ENCODE data around the gene FBXL17. TPM values are rescaled to one million over a fixed set of nuclear protein-coding genes. Genes with fewer than 3 reads are reported as not detected.
"Not testable (repeated sequence)": the region's sequence is repeated elsewhere in the genome, so short reads cannot be mapped to it uniquely, and the experiment has no call there.

Gene FBXL17
- total RNA-seq, 1 donor from 2014 or later, result 21.6 TPM

GRCh38 chr5:108181975-108182374 is 199.9 kb downstream of the FBXL17 start:
- H3K27ac Mint-ChIP-seq, result no peak overlapping the region
- no peak overlapping the region for H3K4me3 Mint-ChIP-seq
- peaks cover 11% of the 10 kb centered on the region for H3K36me3 Mint-ChIP-seq
- no peak for TF ChIP-seq CTCF (IDR thresholded peaks at IDR 0.05; ENCODE audit: unreplicated experiment)
- no peak for DNase-seq (ENCODE audit: low spot score in 2 of 2, unreplicated experiment in 2 of 2)
- H3K27me3 Mint-ChIP-seq (ENCODE audit: low read depth), result no peaks in the 10 kb centered on the region
- peaks cover 6% of the 10 kb centered on the region for H3K9me3 Mint-ChIP-seq
- H3K4me1 Mint-ChIP-seq, result no peaks in the 10 kb centered on the region

DNA sequence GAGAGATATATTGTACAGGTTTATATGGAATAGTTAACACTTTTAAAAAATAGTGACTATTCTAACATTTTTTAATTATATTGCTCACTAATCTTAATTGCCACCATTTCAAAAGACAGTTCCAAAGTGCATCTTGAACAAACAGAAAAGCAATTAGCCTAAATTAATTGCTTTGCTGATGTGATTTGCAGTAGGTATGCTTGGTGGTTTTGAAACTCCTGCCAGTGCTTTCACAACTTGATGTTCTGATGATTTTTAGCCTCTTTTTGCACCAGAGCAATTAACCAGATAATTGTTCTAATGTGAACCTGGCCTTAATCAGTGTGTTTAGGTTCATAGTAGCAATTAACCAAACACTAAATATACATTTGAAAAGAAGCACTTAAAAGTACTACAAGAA is 207.6 kb downstream of the FBXL17 start:
- peaks cover 5% of the 10 kb centered on the region for H3K9me3 Mint-ChIP-seq
- no peak for TF ChIP-seq CTCF (IDR thresholded peaks at IDR 0.05; ENCODE audit: unreplicated experiment)
- H3K27me3 Mint-ChIP-seq (ENCODE audit: low read depth), result no peaks in the 10 kb centered on the region
- H3K36me3 Mint-ChIP-seq, result no peaks in the 10 kb centered on the region
- no peak for DNase-seq (ENCODE audit: low spot score in 2 of 2, unreplicated experiment in 2 of 2)
- H3K4me1 Mint-ChIP-seq, result peaks cover 5% of the 10 kb centered on the region
- H3K4me3 Mint-ChIP-seq, result no peak overlapping the region
- no peak overlapping the region for H3K27ac Mint-ChIP-seq

- Mint-ChIP-seq H3K4me3 (no peak overlapping the region), H3K27ac (no peak overlapping the region), H3K9me3 (peaks cover 5% of the 10 kb centered on the region), H3K36me3 (no peaks in the 10 kb centered on the region), H3K4me1 (peaks cover 15% of the 10 kb centered on the region), H3K27me3 (ENCODE audit: low read depth) (no peaks in the 10 kb centered on the region)
- no peak for DNase-seq (ENCODE audit: low spot score in 2 of 2, unreplicated experiment in 2 of 2)
- TF ChIP-seq CTCF (IDR thresholded peaks at IDR 0.05; ENCODE audit: unreplicated experiment), result no peak
These were observed 210.1 kb downstream of the FBXL17 start for GRCh38 chr5:108171759-108172158.

DNA sequence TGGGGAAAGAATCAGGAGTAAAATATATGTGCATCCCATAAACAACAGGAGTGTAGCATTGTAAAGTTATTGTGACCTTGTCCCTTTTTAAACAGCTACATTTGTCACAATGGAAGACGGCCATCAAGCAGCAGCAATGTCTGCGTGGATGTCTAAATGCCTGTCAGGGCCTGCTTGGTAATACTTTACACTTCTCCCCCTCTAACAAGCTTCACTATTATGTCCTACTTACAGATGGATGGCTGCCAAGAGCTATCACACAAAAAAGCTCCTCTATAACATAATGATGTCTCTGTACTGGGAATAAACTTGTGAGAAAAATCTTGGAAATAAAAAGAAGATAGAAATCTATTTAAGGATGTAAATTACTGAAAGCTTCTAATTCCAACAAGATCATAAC is 213.0 kb downstream of the FBXL17 start:
- Mint-ChIP-seq H3K27ac (no peak overlapping the region), H3K36me3 (no peaks in the 10 kb centered on the region), H3K27me3 (ENCODE audit: low read depth) (no peaks in the 10 kb centered on the region), H3K4me1 (peaks cover 27% of the 10 kb centered on the region), H3K4me3 (no peak overlapping the region), H3K9me3 (peaks cover 5% of the 10 kb centered on the region)
- DNase-seq (ENCODE audit: low spot score in 2 of 2, unreplicated experiment in 2 of 2), result no peak
- TF ChIP-seq CTCF (IDR thresholded peaks at IDR 0.05; ENCODE audit: unreplicated experiment), result no peak

GRCh38 chr5:108167174-108167573 is 214.7 kb downstream of the FBXL17 start:
- Mint-ChIP-seq H3K9me3 (peaks cover 4% of the 10 kb centered on the region), H3K4me3 (no peak overlapping the region), H3K4me1 (peaks cover 27% of the 10 kb centered on the region), H3K27ac (no peak overlapping the region), H3K36me3 (no peaks in the 10 kb centered on the region), H3K27me3 (ENCODE audit: low read depth) (no peaks in the 10 kb centered on the region)
- TF ChIP-seq CTCF (IDR thresholded peaks at IDR 0.05; ENCODE audit: unreplicated experiment), result no peak
- DNase-seq (ENCODE audit: low spot score in 2 of 2, unreplicated experiment in 2 of 2), result no peak

GRCh38 chr5:108164574-108164973 is 217.3 kb downstream of the FBXL17 start:
- peaks cover 25% of the 10 kb centered on the region for H3K4me1 Mint-ChIP-seq
- H3K4me3 Mint-ChIP-seq, result no peak overlapping the region
- H3K27ac Mint-ChIP-seq, result no peak overlapping the region
- no peaks in the 10 kb centered on the region for H3K27me3 Mint-ChIP-seq (ENCODE audit: low read depth)
- no peak for DNase-seq (ENCODE audit: low spot score in 2 of 2, unreplicated experiment in 2 of 2)
- H3K9me3 Mint-ChIP-seq, result no peaks in the 10 kb centered on the region
- no peaks in the 10 kb centered on the region for H3K36me3 Mint-ChIP-seq
- TF ChIP-seq CTCF (IDR thresholded peaks at IDR 0.05; ENCODE audit: unreplicated experiment), result no peak

DNA sequence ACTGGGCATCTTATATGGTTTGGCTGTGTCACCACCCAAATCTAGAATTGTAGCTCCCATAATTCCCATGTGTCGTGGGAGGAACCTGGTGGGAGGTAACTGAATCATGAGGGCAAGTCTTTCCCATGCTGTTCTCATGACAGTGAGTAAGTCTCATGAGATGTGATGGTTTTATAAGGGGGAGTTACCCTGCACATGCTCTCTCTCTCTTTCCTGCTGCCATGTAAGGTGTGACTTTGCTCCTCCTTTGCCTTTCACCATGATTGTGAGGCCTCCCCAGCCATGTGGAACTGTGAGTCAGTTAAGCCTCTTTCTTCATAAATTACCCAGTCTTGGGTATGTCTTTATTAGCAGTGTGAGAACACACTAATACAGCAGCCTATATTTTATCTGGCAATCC is 229.0 kb downstream of the FBXL17 start:
- not testable (repeated sequence) for H3K36me3 Mint-ChIP-seq; H3K27ac Mint-ChIP-seq; DNase-seq (ENCODE audit: low spot score in 2 of 2, unreplicated experiment in 2 of 2); H3K4me3 Mint-ChIP-seq; H3K9me3 Mint-ChIP-seq; H3K27me3 Mint-ChIP-seq (ENCODE audit: low read depth); H3K4me1 Mint-ChIP-seq

All from mesothelial cell of epicardium (in vitro differentiated cells).